CD4-positive, alpha-beta T cell treated with Interleukin-17A for 1 hour (primary cell): Measurements from ENCODE around the gene LRRC32.
"Not testable (repeated sequence)": the region's sequence is repeated elsewhere in the genome, so short reads cannot be mapped to it uniquely, and the experiment has no call there.

Experiments used
- DNase-seq: peaks from one replicate; pipeline ENCODE4 v3.0.0-alpha.2; 2020

Gene LRRC32

DNA sequence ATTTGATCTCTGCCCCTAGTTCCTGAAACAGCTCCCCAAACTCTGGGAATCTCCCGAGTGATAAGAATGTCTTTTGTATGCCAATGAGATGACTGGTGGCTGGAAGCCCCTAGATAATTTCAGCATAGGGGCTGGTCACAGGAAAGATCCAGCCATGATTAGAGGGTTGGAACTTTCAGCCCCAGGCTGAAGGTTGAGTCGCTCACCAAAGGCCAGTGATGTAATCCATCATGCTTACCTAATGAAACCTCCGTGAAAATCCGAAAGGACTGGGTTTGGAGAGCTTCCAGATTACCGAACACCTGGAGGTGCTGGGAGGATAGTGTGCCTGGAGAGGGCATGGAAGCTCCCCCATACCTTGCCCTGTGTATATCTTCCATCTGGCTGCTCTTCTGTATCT is 26.0 kb downstream of the LRRC32 start:
- DNase-seq: no peak

GRCh38 chr11:76643711-76644110 is 26.8 kb downstream of the LRRC32 start:
- not testable (repeated sequence) for DNase-seq

DNA sequence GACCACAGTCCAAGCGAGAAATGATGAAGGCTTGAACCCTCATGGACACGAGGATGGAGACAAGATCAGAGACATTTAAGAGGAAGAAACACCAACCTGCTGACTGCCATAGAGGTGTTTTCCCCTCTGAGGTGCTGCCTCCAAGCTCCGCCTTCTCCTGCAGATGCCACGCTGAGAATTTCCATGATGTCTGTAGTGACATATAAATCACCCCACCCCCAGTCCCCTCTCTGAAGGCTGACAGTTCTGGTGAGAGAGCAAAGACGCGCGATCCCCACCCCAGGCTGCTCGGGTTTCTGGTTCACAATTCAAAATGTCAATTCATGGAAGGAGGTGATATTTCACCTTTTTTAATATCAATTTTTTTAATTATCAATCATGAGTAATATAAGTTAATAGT is 28.2 kb downstream of the LRRC32 start:
- DNase-seq: peak; percentile 12

- DNase-seq: no peak
These were observed 28.6 kb downstream of the LRRC32 start for GRCh38 chr11:76641905-76642304.

GRCh38 chr11:76640501-76640900 is 30.0 kb downstream of the LRRC32 start:
- DNase-seq: no peak

- DNase-seq: no peak
These were observed 30.9 kb downstream of the LRRC32 start for GRCh38 chr11:76639621-76640020.

DNA sequence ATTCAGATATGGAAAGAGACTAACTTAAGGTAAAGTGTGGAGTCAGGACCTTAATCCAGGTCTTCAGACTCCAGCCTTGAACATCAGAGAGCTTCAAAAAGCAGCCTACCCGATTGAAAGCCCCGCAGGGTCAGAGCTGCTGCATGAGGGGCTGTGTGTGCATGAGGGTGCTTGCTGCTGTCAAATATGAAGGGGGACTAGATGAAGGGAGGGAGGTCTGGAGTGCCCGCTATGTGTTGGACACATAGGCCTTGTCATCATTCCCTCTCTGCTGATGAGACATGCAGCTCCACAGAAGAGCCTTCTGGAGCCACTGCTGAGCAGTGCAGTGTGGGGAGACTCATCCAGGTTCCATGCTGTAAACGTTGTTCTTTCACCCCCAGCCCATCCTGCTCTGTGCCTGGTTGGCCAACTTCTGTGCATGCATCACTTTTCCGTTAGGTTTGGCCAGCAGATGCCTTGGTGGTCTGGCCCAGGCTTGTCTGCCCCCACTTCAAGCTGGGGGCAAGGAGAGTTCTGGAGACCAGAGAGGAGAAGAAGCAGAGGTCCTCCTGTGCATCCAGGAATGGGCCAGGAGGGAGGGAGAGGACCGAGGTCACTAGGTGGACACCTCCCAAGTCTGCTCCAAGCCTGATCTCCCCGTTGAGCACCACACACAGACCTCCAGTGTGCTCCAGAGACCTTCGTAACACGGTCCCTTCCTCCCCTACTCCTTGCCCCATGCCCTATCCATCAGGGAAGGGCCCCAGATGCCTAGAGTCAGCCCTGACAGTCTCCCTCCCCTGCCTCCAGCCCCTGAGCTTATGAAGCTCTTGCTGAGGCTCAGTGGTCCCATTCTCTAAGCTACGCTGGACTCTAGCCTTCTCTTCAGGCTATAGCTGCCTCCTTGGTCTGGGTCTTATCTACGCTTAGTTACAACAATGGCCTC is 32.0 kb downstream of the LRRC32 start:
- DNase-seq: no peak

DNA sequence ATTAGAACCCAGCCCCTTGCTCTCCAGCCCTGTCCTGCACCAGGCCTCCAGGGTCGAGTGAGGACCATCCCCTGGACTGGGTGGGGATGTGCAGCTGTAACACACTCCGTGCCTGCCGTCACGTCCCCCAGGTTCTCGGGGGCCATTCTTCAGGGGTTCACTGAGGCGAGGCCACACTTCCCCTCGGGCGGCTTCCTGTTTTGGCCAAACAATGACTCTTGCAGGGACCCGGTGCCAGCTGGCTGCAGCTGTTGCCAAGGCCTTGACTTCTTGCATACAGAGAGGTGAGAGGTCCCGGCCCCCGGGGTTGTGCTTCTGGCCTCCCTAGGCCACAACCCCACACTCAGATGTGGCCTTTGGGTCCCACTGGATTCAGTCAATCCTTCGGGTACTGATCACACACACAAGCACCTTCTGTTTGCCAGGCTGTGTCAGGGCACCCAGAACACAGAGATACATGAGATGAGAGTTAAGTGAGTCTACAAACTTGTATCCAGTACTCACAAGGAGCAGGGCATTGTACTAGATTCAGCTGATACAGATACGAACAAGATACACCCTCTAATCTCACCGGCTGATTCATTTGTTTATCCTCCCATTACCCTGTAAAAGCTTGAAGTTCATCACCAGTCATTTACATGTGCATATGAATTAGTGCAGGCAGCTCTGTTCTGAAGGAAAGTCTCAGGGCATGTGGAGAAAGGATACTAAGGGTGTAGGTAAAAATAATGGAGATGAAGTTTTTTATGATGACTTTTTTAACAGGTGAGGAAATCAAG is 32.9 kb downstream of the LRRC32 start:
- DNase-seq: no peak

GRCh38 chr11:76636826-76637460 is 33.6 kb downstream of the LRRC32 start:
- DNase-seq: no peak

GRCh38 chr11:76635991-76636738 is 34.4 kb downstream of the LRRC32 start:
- no peak for DNase-seq

GRCh38 chr11:76634886-76635285 is 35.7 kb downstream of the LRRC32 start:
- DNase-seq: no peak

DNA sequence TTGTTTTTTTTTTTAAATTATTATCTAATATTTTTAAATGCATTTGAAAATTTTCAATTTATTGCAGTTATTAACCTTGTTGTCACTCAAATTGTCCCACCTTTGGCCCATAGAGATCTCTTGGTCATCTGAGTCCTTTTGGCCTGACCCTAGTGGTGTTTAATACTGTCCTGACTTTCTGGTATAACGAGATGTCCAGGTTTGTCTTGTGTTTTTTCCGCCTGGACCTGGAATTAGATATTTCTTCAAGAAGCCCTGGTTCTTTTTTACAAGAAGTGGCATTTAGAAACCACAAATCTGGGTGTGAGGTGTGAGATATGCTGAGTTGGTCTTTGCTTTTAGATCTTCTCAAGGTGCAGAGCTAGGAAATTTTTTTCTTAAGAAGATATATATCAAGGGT is 38.1 kb downstream of the LRRC32 start:
- no peak for DNase-seq

DNA sequence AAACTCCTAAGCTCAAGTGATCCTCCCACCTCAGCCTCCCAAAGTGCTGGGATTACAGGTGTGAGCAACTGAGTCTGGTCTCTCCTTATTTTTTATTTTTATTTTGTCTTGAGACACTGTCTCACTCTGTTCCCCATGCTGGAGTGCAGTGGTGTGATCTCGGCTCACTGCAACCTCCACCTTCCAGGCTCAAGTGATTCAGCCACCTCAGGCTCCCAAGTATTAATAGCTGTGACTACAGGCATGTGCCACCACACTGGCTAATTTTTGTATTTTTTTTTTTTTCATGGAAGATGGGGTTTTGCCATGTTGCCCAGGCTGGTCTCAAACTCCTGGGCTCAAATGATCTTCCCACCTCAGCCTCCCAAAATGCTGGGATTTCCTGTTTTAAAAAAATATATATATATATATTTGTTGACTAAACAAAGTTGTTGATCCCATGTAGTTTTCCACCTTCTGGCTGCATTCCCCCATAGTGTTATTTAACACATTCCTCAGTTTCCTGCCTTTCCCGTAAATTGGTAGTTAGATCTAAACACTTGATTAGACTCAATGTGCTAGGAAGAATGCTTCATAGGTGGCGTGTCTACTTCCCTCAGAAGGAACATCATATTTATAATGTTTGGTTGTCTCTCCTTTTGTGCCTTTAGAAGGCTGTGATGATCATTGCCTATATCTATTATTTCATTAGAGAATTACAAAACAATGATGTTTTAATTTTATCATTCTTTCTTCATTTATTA is 38.8 kb downstream of the LRRC32 start:
- DNase-seq: no peak

GRCh38 chr11:76630600-76631281 is 39.8 kb downstream of the LRRC32 start:
- DNase-seq: no peak

DNA sequence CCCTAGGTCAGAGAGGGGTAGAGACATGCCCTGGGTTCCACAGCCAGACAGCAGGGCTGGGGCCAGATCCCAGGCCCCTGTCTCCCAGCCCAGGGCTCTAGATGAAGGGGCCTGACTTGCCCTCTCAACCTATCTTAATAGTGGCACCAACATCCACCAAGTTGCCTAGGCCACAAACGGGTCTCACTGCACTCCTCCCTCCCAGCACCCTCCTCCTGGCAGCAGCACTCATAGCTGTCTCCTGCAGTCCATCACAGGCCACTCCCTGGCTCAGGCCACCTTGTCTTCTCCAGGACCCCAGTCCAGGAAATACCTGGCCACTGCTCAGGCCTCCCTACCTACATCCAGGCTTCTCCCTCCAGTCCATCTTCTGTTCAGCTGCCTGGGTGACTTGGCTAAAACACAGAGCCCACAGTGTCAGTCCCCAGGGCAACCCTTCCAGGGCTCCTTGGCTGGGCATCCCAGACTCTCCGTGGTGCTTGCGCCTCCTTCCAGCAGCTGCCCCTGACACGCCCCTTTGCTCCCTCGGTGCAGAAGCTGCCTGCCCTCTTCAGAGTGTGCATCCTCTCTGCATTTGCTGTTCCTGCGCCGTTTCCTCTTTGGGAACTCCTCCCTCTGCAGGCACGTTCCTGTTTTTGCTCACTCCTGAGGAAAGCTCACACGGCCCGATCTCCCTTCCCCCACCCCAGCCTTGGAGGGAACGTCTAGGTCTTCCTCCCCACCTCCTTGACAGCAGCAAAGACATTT is 40.5 kb downstream of the LRRC32 start:
- DNase-seq: peak; percentile 38

DNA sequence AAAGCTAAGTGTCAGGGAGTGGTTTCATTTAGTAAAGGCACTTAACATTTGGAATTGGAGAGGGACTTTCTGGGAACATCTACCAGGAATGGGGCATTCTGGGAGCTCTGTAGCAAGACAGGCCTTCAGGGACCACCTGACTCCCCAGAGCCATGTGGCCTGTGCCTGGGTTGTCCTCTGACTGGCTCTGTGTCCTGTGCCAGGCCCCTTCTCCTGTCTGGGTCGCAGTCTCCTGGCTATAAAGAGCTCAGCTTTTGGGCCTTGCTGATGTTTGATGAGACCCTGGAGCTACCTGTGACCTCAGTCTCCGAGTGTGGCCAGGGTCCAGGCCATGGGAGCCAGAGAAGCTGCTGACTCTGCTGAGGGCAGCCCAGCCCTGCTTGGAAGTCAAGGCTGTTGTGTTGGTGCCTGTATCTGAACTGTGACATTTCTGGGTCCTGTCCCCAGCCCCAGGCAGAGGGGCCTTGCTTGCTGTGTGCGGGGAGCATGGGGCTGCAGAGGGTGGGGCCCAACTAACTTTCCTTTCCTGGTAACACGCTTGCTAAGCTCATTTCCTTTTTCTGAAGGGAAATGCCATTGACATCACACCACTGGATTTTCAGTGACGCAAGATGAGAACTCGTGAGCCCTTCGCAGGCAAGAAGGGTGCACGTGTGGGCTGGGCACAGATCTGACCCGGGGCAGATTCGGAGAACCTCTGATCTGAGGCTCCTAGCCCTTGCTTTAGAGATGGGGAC is 41.3 kb downstream of the LRRC32 start:
- peak; percentile 55 for DNase-seq

GRCh38 chr11:76628408-76628947 is 42.1 kb downstream of the LRRC32 start:
- DNase-seq: no peak

- DNase-seq: no peak
These were observed 42.9 kb downstream of the LRRC32 start for GRCh38 chr11:76627606-76628005.

DNA sequence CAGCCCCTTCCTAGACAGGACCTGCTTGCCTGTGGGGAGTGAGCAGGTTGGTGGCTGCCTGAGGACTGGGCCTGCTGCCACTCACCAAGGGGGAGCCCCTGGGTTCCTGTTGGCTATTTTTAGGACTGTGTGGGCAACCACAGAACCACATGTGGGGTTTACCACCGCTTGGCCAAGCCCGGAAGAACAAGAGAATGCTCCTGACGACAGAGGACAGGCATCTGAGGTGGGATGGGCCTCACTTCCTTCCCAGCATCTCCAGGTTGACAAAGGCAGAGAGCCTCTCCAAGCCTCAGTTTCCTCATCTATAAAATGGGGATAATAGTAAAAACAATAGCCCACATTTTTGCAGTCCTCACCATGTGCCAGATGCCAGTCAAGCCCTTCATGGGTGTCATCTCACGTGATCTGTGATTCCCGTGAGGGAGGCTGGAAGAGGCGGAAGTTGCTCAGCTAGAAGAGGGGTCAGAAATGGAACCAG is 43.6 kb downstream of the LRRC32 start:
- DNase-seq: peak; percentile 54
